Activated CD4-positive, alpha-beta T cell treated with anti-CD3 and anti-CD28 coated beads, Interleukin-2, amount 50 U/mL, for 48 hours (primary cell): ENCODE data around the gene LIPE.

Source experiments
- DNase-seq, 2 experiments: peaks; one replicate each; pipeline ENCODE4 v3.0.0-alpha.2; 2020

The LIPE gene

GRCh38 chr19:42375415-42376176 lies 51.6 kb downstream of the LIPE start:
- no peak for DNase-seq

GRCh38 chr19:42374826-42375376 lies 52.3 kb downstream of the LIPE start:
- DNase-seq, result no peak

GRCh38 chr19:42370626-42371175 lies 56.5 kb downstream of the LIPE start:
- no peak for DNase-seq

GRCh38 chr19:42370068-42370520 lies 57.1 kb downstream of the LIPE start:
- DNase-seq, result no peak

- DNase-seq, result no peak
These were observed 57.6 kb downstream of the LIPE start for GRCh38 chr19:42369433-42370067.

- no peak for DNase-seq
These were observed 58.4 kb downstream of the LIPE start for GRCh38 chr19:42368765-42369164.

- no peak for DNase-seq
These were observed 58.8 kb downstream of the LIPE start for GRCh38 chr19:42368360-42368759.

GRCh38 chr19:42367929-42368328 lies 59.3 kb downstream of the LIPE start:
- DNase-seq, result no peak

GRCh38 chr19:42366673-42367072 lies 60.5 kb downstream of the LIPE start:
- DNase-seq, result no peak

- no peak for DNase-seq
These were observed 63.4 kb downstream of the LIPE start for GRCh38 chr19:42363614-42364346.

- no peak for DNase-seq
These were observed 64.2 kb downstream of the LIPE start for GRCh38 chr19:42362891-42363440.

- no peak for DNase-seq
These were observed 64.8 kb downstream of the LIPE start for GRCh38 chr19:42362342-42362741.

GRCh38 chr19:42361545-42361910 lies 65.7 kb downstream of the LIPE start:
- DNase-seq, result no peak

- DNase-seq, result no peak
These were observed 66.2 kb downstream of the LIPE start for GRCh38 chr19:42360787-42361544.

GRCh38 chr19:42357290-42357689 lies 69.9 kb downstream of the LIPE start:
- no peak for DNase-seq

- no peak for DNase-seq
These were observed 70.5 kb downstream of the LIPE start for GRCh38 chr19:42356686-42357085.

- DNase-seq, result no peak
These were observed 71.3 kb downstream of the LIPE start for GRCh38 chr19:42355896-42356295.

- no peak for DNase-seq
These were observed 73.7 kb downstream of the LIPE start for GRCh38 chr19:42353341-42354015.

GRCh38 chr19:42352301-42353259 lies 74.6 kb downstream of the LIPE start:
- DNase-seq, result peak in 1 of 2 experiments; percentile 12
